ENCODE measurements around the gene FCF1. TPM values are rescaled to one million over a fixed set of nuclear protein-coding genes. Genes with fewer than 3 reads are reported as not detected.
A peak's percentile ranks its signal among the peaks of the same experiment; 100 is the strongest.

FCF1 gene
- polyA plus RNA-seq, 1 of the 3 experiments (the other 2 are of a cell fraction): 42.6 TPM

DNA sequence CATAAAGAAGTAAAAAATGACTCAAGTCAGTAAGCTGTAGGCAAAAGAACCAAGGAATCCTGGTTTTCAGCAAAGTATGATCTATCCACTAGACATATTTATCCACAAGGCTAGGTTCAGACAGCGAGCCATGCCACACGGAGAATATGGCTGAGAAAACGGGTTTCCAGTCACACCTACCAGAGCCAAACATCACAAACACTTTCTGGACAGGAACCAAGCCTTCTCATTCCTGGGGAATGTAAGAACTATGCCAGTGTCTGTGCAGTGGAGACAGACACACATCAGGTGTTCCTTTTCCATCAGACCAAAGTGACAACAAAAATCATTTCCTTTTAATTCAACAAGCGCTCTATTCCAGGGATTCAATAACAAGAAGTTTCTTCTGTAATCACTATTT is 41.2 kb upstream of the FCF1 start (continued):
- TF ChIP-seq, protein P1, sequence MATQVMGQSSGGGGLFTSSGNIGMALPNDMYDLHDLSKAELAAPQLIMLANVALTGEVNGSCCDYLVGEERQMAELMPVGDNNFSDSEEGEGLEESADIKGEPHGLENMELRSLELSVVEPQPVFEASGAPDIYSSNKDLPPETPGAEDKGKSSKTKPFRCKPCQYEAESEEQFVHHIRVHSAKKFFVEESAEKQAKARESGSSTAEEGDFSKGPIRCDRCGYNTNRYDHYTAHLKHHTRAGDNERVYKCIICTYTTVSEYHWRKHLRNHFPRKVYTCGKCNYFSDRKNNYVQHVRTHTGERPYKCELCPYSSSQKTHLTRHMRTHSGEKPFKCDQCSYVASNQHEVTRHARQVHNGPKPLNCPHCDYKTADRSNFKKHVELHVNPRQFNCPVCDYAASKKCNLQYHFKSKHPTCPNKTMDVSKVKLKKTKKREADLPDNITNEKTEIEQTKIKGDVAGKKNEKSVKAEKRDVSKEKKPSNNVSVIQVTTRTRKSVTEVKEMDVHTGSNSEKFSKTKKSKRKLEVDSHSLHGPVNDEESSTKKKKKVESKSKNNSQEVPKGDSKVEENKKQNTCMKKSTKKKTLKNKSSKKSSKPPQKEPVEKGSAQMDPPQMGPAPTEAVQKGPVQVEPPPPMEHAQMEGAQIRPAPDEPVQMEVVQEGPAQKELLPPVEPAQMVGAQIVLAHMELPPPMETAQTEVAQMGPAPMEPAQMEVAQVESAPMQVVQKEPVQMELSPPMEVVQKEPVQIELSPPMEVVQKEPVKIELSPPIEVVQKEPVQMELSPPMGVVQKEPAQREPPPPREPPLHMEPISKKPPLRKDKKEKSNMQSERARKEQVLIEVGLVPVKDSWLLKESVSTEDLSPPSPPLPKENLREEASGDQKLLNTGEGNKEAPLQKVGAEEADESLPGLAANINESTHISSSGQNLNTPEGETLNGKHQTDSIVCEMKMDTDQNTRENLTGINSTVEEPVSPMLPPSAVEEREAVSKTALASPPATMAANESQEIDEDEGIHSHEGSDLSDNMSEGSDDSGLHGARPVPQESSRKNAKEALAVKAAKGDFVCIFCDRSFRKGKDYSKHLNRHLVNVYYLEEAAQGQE (IDR thresholded peaks at IDR 0.05; ENCODE audit: low read depth, low read length): no peak
- TF ChIP-seq USF1 (IDR thresholded peaks at IDR 0.05; ENCODE audit: borderline replicate concordance, low read depth) (no peak), EP300 (IDR thresholded peaks at IDR 0.05; ENCODE audit: borderline replicate concordance in 1 of 2, low read depth in 1 of 2, low read length in 1 of 2) (peak in 1 of 2 experiments; percentile 53; a peak in 1 of 4 replicates), NRF1 (IDR thresholded peaks at IDR 0.05; ENCODE audit: low read depth, low read length) (no peak)
- TF ChIP-seq, protein P2, sequence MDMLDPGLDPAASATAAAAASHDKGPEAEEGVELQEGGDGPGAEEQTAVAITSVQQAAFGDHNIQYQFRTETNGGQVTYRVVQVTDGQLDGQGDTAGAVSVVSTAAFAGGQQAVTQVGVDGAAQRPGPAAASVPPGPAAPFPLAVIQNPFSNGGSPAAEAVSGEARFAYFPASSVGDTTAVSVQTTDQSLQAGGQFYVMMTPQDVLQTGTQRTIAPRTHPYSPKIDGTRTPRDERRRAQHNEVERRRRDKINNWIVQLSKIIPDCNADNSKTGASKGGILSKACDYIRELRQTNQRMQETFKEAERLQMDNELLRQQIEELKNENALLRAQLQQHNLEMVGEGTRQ (IDR thresholded peaks at IDR 0.05; ENCODE audit: borderline replicate concordance, low read depth, low read length): no peak

GRCh38 chr14:74673768-74674167 is 39.2 kb upstream of the FCF1 start:
- no peak overlapping the region for H3K4me3 ChIP-seq (ENCODE audit: low read depth in 2 of 2, low read length in 1 of 2)
- H3K4me2 ChIP-seq: no peak overlapping the region
- peaks cover 0 to 14% of the 10 kb centered on the region in 2 experiments; a peak in 1 of 4 replicates for H3K4me1 ChIP-seq (ENCODE audit: control insufficient read depth in 1 of 2, insufficient read depth in 2 of 2, low read depth in 1 of 2, low read length in 1 of 2)
- CTCF ChIA-PET: no interaction called here
- no peak for DNase-seq
- H3K27ac ChIP-seq (ENCODE audit: low read depth in 2 of 2, low read length in 1 of 2): peak overlapping the region; percentile 45 to 90; a peak in 3 of 4 replicates
- WGBS (ENCODE audit: low lambda C conversion rate): 76% methylated on average over 4 of the region's 4 CpGs
- no peaks in the 10 kb centered on the region for H3K9me2 ChIP-seq
- no peak overlapping the region for H2AFZ ChIP-seq (ENCODE audit: low read depth)
- POLR2A ChIA-PET: no interaction called here
- peaks cover 8% of the 10 kb centered on the region; the same call in 1 of the 2 replicates for H3K79me2 ChIP-seq (ENCODE audit: insufficient read depth)
- no peaks in the 10 kb centered on the region for H3K27me3 ChIP-seq (ENCODE audit: insufficient read depth)
- H3K9me3 ChIP-seq: no peaks in the 10 kb centered on the region
- H4K20me1 ChIP-seq (ENCODE audit: insufficient read depth): no peaks in the 10 kb centered on the region
- peaks cover 45% of the 10 kb centered on the region for H3F3A ChIP-seq (replicated peaks; ENCODE audit: insufficient read depth)
- no peak overlapping the region for H3K9ac ChIP-seq
- peaks cover 61 to 76% of the 10 kb centered on the region in 2 experiments for H3K36me3 ChIP-seq (replicated peaks in 1 of 2; ENCODE audit: control insufficient read depth in 1 of 2, insufficient read depth in 2 of 2, low read length in 1 of 2)
- TF ChIP-seq, protein P3, sequence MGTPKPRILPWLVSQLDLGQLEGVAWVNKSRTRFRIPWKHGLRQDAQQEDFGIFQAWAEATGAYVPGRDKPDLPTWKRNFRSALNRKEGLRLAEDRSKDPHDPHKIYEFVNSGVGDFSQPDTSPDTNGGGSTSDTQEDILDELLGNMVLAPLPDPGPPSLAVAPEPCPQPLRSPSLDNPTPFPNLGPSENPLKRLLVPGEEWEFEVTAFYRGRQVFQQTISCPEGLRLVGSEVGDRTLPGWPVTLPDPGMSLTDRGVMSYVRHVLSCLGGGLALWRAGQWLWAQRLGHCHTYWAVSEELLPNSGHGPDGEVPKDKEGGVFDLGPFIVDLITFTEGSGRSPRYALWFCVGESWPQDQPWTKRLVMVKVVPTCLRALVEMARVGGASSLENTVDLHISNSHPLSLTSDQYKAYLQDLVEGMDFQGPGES (IDR thresholded peaks at IDR 0.05; ENCODE audit: low read depth, low read length): no peak
- TF ChIP-seq JUND (IDR thresholded peaks at IDR 0.05) (no peak), PBX3 (IDR thresholded peaks at IDR 0.05) (peak; percentile 24; the same call in 1 of the 2 replicates), GATA2 (CRISPR knock-in tag; IDR thresholded peaks at IDR 0.05) (no peak), ELF1 (IDR thresholded peaks at IDR 0.05) (no peak), MXI1 (IDR thresholded peaks at IDR 0.05; ENCODE audit: low read depth, low read length) (no peak), USF1 (IDR thresholded peaks at IDR 0.05; ENCODE audit: borderline replicate concordance, low read depth) (no peak), NFIC (IDR thresholded peaks at IDR 0.05; ENCODE audit: borderline replicate concordance) (0 out of 2 replicates have a peak, but pooled peaks have one; percentile 15), FOXJ3 (CRISPR knock-in tag; IDR thresholded peaks at IDR 0.05) (no peak), RFX5 (IDR thresholded peaks at IDR 0.05; ENCODE audit: low read length) (no peak), POLR2AphosphoS5 (IDR thresholded peaks at IDR 0.05; ENCODE audit: low read depth, low read length) (no peak), EP300 (IDR thresholded peaks at IDR 0.05; ENCODE audit: borderline replicate concordance in 1 of 2, low read depth in 1 of 2, low read length in 1 of 2) (no peak; a peak in 1 of 4 replicates), TAF1 (IDR thresholded peaks at IDR 0.05; ENCODE audit: borderline replicate concordance, low read depth, low read length) (no peak), TCF12 (IDR thresholded peaks at IDR 0.05) (peak; percentile 75), RXRA (IDR thresholded peaks at IDR 0.05; ENCODE audit: borderline replicate concordance, low read depth) (no peak)
- TF ChIP-seq, protein P2 (IDR thresholded peaks at IDR 0.05; ENCODE audit: borderline replicate concordance, low read depth, low read length): no peak

Measured in SK-N-SH (cell line).